Measurements from ENCODE around the gene COPB2.

COPB2 gene

GRCh38 chr3:139327861-139328260 lies 61.6 kb downstream of the COPB2 start:
- no peak for DNase-seq (ENCODE audit: low read depth)

GRCh38 chr3:139327231-139327630 lies 62.2 kb downstream of the COPB2 start:
- DNase-seq (ENCODE audit: low read depth) = no peak

- DNase-seq (ENCODE audit: low read depth) = no peak
Measured at GRCh38 chr3:139326707-139327106, 62.7 kb downstream of the COPB2 start.

- no peak for DNase-seq (ENCODE audit: low read depth)
Measured at GRCh38 chr3:139326131-139326530, 63.3 kb downstream of the COPB2 start.

GRCh38 chr3:139325551-139325950 lies 63.9 kb downstream of the COPB2 start:
- no peak for DNase-seq (ENCODE audit: low read depth)

- no peak for DNase-seq (ENCODE audit: low read depth)
Measured at GRCh38 chr3:139324456-139324855, 65.0 kb downstream of the COPB2 start.

GRCh38 chr3:139323146-139323545 lies 66.3 kb downstream of the COPB2 start:
- DNase-seq (ENCODE audit: low read depth) = no peak

GRCh38 chr3:139322346-139322745 lies 67.1 kb downstream of the COPB2 start:
- no peak for DNase-seq (ENCODE audit: low read depth)

GRCh38 chr3:139320551-139321309 lies 68.7 kb downstream of the COPB2 start:
- no peak for DNase-seq (ENCODE audit: low read depth)

- DNase-seq (ENCODE audit: low read depth) = no peak
Measured at GRCh38 chr3:139319428-139320402, 69.7 kb downstream of the COPB2 start.

- DNase-seq (ENCODE audit: low read depth) = no peak
Measured at GRCh38 chr3:139318826-139319225, 70.6 kb downstream of the COPB2 start.

GRCh38 chr3:139318431-139318816 lies 71.0 kb downstream of the COPB2 start:
- DNase-seq (ENCODE audit: low read depth) = no peak

- no peak for DNase-seq (ENCODE audit: low read depth)
Measured at GRCh38 chr3:139317660-139318430, 71.6 kb downstream of the COPB2 start.

GRCh38 chr3:139317215-139317614 lies 72.2 kb downstream of the COPB2 start:
- DNase-seq (ENCODE audit: low read depth) = no peak

- DNase-seq (ENCODE audit: low read depth) = no peak
Measured at GRCh38 chr3:139313921-139314320, 75.5 kb downstream of the COPB2 start.

- peak; percentile 34 for DNase-seq (ENCODE audit: low read depth)
Measured at GRCh38 chr3:139312959-139313358, 76.5 kb downstream of the COPB2 start.

GRCh38 chr3:139312416-139312815 lies 77.0 kb downstream of the COPB2 start:
- DNase-seq (ENCODE audit: low read depth) = no peak

GRCh38 chr3:139311557-139311956 lies 77.9 kb downstream of the COPB2 start:
- DNase-seq (ENCODE audit: low read depth) = no peak

- DNase-seq (ENCODE audit: low read depth) = peak; percentile 46
Measured at GRCh38 chr3:139310474-139310933, 78.9 kb downstream of the COPB2 start.

- DNase-seq (ENCODE audit: low read depth) = no peak
Measured at GRCh38 chr3:139309880-139310279, 79.6 kb downstream of the COPB2 start.

GRCh38 chr3:139309061-139309591 lies 80.3 kb downstream of the COPB2 start:
- DNase-seq (ENCODE audit: low read depth) = no peak

- no peak for DNase-seq (ENCODE audit: low read depth)
Measured at GRCh38 chr3:139308560-139308959, 80.9 kb downstream of the COPB2 start.
